Midbrain (tissue), 1 donor: Measurements from ENCODE around the gene JAKMIP2.
A peak's percentile ranks its signal among the peaks of the same experiment; 100 is the strongest.
"Not testable (repeated sequence)": the region's sequence is repeated elsewhere in the genome, so short reads cannot be mapped to it uniquely, and the experiment has no call there.

Experiments used
- DNase-seq: peaks from one replicate; lab custom pipeline; 2025; lab: John Stamatoyannopoulos, UW

The JAKMIP2 gene

GRCh38 chr5:147611483-147611882 is 171.0 kb downstream of the JAKMIP2 start:
- no peak for DNase-seq

- DNase-seq = no peak
These were observed 171.7 kb downstream of the JAKMIP2 start for GRCh38 chr5:147610798-147611197.

DNA sequence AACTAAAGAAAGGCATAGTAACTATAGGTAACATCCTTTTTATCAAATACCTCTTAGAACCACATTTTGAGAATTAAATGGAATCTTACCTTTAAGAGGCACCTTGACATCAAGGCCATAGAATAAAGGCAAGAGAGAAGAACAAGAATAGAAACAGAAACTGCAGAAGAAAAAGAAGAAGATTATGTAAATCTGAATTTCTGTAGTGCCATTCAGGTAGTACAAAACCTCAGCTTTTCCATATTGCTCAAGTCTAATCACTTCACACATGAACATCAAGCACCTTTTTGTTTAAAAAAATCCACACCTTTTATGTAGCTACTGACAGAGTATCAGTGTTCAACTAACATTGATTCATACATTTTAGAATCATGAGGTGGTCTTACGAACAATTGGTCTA is 180.9 kb downstream of the JAKMIP2 start:
- no peak for DNase-seq

DNA sequence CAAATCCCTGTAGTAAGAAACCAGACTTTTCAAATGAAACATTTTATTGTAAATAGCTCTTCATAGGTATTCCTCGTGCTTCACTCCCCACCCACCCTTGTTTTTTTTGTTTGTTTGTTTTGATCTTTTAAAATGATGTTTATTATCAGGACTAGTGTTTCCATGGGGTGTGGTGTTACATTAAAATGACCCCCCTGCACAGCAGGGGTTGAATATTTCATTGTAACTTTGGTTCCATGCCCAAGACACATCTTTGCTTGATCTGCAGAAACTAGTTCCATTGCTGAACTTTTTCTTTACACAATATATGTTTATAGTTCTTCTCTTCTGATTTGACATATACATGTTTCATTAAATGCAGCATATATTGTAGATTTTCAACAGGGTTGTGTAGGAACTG is 191.4 kb downstream of the JAKMIP2 start:
- DNase-seq = no peak

DNA sequence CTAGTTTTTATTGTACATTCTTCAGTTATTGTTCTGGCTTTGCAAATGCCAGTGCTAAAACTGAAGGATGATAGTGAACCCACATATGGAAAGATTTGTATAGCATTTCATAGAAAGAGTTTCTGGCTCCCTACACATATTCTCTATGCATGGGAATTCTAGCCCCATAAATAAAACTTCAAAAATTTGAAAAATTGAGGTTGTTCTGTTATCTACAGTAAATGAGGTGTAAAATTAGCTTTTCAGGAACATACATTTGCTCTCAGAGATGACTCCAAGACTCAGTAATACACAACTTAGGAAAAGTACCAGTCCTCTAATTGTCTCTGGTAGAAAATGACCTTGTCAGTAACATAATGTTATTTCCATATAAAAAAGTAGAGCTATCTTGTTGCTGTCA is 192.4 kb downstream of the JAKMIP2 start:
- DNase-seq = no peak

GRCh38 chr5:147586832-147587231 is 195.7 kb downstream of the JAKMIP2 start:
- DNase-seq = no peak

DNA sequence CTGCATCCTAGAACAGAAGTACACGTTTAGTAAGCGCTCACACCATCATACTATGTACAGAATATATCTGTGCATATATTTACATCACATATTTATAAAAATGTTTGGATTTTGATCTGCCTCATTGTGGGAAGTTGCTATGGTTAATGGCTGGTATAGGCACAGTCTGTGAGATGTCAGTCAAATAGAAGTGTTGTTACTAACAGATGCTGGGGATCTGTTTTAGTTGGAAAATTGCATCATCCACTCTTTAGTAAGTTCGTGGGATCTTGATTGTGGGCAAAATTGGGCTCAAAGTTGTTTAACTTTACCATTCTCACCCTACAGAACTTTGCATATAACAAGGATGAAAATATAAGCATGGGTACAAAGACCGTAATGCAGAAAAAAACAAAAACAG is 196.3 kb downstream of the JAKMIP2 start:
- DNase-seq = no peak

DNA sequence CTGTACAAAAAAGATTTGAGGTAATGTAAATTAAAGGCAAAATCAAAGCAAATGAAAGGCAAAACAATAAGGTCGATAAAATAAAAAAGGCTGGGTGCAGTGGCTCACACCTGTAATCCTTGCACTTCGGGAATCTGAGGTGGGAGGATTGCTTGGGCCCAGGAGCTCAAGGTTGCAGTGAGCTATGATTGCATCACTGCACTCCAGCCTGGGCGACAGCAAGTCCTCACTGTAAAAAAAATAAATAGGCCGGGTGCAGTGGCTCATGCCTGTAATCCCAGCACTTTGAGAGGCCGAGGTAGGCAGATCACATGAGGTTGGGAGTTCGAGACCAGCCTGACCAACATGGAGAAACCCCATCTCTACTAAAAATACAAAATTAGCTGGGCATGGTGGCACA is 200.3 kb downstream of the JAKMIP2 start:
- DNase-seq = not testable (repeated sequence)

GRCh38 chr5:147580418-147580817 is 202.1 kb downstream of the JAKMIP2 start:
- not testable (repeated sequence) for DNase-seq

GRCh38 chr5:147578228-147579024 is 204.1 kb downstream of the JAKMIP2 start:
- peak; percentile 27 for DNase-seq

- peak; percentile 37 for DNase-seq
These were observed 205.6 kb downstream of the JAKMIP2 start for GRCh38 chr5:147576646-147577535.

- no peak for DNase-seq
These were observed 206.9 kb downstream of the JAKMIP2 start for GRCh38 chr5:147575598-147575997.

- DNase-seq = no peak
These were observed 209.3 kb downstream of the JAKMIP2 start for GRCh38 chr5:147573211-147573610.

- no peak for DNase-seq
These were observed 213.7 kb downstream of the JAKMIP2 start for GRCh38 chr5:147568710-147569406.

DNA sequence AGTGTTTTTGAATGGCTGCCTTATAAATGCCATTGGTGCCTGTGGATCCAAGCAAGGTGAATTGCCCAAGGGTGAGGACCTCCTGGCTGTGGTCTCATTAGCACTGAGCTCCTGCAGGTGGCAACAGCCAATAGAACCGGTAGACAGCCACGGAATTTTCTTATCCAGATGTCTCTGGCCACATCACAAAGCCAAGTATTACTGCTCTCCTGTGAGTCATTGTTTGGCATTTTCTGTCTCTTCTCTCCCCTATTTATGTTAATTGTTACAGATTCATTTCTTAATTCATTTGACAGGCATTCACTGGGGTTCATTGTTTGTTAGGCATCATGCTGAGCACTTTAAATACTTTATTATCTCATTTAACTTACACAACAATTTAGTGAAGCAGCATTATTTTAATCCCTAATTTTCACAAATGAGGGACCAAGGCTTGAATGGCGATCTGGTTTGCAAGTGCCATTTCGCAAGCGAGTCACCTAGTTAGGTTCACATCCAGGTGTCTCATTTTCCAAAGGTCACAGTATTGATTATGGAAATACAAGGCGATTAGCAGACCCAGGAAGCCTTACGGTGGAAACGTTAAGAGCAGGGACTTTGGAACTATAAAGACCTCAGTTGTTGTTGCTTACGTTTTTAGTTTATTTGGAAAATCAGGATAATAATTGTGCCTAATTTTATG is 214.5 kb downstream of the JAKMIP2 start:
- no peak for DNase-seq

DNA sequence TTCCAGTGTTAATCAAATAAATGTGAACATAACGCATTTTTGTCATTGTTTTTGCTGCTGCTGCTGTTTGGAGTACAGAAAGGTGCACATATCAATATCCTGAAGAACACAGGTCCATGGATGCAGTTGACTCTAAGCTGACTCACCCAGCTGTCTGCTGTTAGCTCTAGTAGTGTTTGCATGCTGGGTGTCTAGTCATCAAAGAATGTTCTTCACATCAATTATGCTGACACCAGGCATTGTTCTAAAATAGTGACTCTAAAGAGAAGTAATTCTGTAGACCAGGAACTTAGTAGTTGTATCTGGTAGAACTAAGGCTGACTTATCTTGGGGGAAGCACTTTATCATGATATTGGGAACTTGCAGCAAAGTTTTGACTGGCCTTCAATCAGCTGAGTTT is 217.0 kb downstream of the JAKMIP2 start:
- no peak for DNase-seq

- DNase-seq = no peak
These were observed 218.4 kb downstream of the JAKMIP2 start for GRCh38 chr5:147564124-147564486.

GRCh38 chr5:147563466-147564123 is 218.9 kb downstream of the JAKMIP2 start:
- no peak for DNase-seq

- no peak for DNase-seq
These were observed 221.1 kb downstream of the JAKMIP2 start for GRCh38 chr5:147561435-147561834.

GRCh38 chr5:147560718-147561331 is 221.7 kb downstream of the JAKMIP2 start:
- no peak for DNase-seq

DNA sequence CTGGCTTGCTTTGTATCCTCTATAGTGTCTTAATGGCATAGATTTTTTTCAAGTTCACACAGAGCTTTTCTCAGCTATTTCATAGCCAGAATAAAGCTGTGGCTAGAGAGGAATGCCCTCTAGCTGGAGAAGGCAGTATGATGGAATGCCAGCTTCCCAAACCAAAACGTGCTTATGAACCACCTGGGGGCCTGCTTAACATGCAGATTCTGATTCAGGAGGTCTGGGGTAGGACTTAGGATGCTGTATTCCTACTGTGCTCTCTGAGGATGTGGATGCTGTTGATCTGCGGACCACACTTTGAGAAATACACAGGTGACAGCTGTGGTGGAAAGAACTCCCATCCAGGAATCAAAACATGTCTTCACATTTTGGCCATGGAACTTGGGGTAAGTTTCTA is 222.8 kb downstream of the JAKMIP2 start:
- DNase-seq = no peak
